ENCODE data around the gene INTS11. TPM values are rescaled to one million over a fixed set of nuclear protein-coding genes. Genes with fewer than 3 reads are reported as not detected.

Gene INTS11
- total and polyA plus RNA-seq, 7 experiments from 2014 or later = 62.8 to 187 (median 134) TPM

GRCh38 chr1:1331068-1331965 is 6.9 kb upstream of the INTS11 start, which contains the start of gene TAS1R3:
TSS of gene TAS1R3 (plus strand) at chr1:1331280. CDS start at chr1:1331346, 66 bp downstream.
- peaks cover 0 to 5% of the 10 kb centered on the region in 2 donors for H3K4me1 ChIP-seq (ENCODE audit: control insufficient read depth in 2 of 2, insufficient read depth in 2 of 2, low read length in 2 of 2)
- H3K4me3 Mint-ChIP-seq = peak within 1 kb of the TSS in 1 of 10 donors; percentile 53
- H3K27ac Mint-ChIP-seq = no peak within 1 kb of the TSS
- DNase-seq (no peak), ATAC-seq (no peak)
- no peaks in the 10 kb centered on the region for H3K9me3 Mint-ChIP-seq
- no peaks in the 10 kb centered on the region for H3K27me3 Mint-ChIP-seq
- no peak within 1 kb of the TSS for H3K4me3 ChIP-seq (ENCODE audit: low read length)
- H3K9me3 ChIP-seq (ENCODE audit: control insufficient read depth in 2 of 3, low read length in 3 of 3) = no peaks in the 10 kb centered on the region
- intact Hi-C loops (cut with micrococcal nuclease) = no loop called here
- POLR2A ChIA-PET = no interaction called here
- H3K4me1 Mint-ChIP-seq = peaks cover 0 to 14% (median 6%) of the 10 kb centered on the region in 7 donors
- no peaks in the 10 kb centered on the region for H3K27me3 ChIP-seq (ENCODE audit: control insufficient read depth in 2 of 2, insufficient read depth in 2 of 2, low read length in 2 of 2)
- CTCF ChIA-PET = interaction anchor here (1.8 kb wide), 1 partner anchor 40 kb away, joined by 4 read pairs; no protein-coding TSS in a partner anchor
- H3K36me3 ChIP-seq (ENCODE audit: control insufficient read depth in 2 of 3, insufficient read depth in 3 of 3, low read length in 3 of 3) = peaks cover 0 to 23% (median 0%) of the 10 kb centered on the region in 3 experiments
- no peak within 1 kb of the TSS for H3K27ac ChIP-seq (ENCODE audit: low read depth, low read length)
- H3K36me3 Mint-ChIP-seq = peaks cover 0 to 5% (median 0%) of the 10 kb centered on the region in 5 donors

- no peak for ATAC-seq
- Histone ChIP-seq H3K4me1 (ENCODE audit: control insufficient read depth in 2 of 2, insufficient read depth in 2 of 2, low read length in 2 of 2) (peaks cover 8 to 13% of the 10 kb centered on the region in 2 donors), H3K9me3 (ENCODE audit: control insufficient read depth in 2 of 3, low read length in 3 of 3) (no peaks in the 10 kb centered on the region), H3K27ac (ENCODE audit: low read depth, low read length) (no peak overlapping the region), H3K4me3 (ENCODE audit: low read length) (no peak overlapping the region), H3K36me3 (ENCODE audit: control insufficient read depth in 2 of 3, insufficient read depth in 3 of 3, low read length in 3 of 3) (peaks cover 0 to 23% (median 0%) of the 10 kb centered on the region in 3 experiments), H3K27me3 (ENCODE audit: control insufficient read depth in 2 of 2, insufficient read depth in 2 of 2, low read length in 2 of 2) (no peaks in the 10 kb centered on the region)
- ChIA-PET CTCF (interaction anchor here (0.5 to 1.8 kb wide), 2 partner anchors 10 to 41 kb away, joined by 3 to 4 read pairs; no protein-coding TSS in a partner anchor), POLR2A (no interaction called here)
- Mint-ChIP-seq H3K36me3 (peaks cover 0 to 7% (median 0%) of the 10 kb centered on the region in 5 donors), H3K9me3 (no peaks in the 10 kb centered on the region), H3K4me1 (peaks cover 0 to 22% (median 13%) of the 10 kb centered on the region in 7 donors), H3K27ac (no peak overlapping the region), H3K4me3 (no peak overlapping the region), H3K27me3 (no peaks in the 10 kb centered on the region)
- DNase-seq = no peak
- intact Hi-C loops (cut with micrococcal nuclease) = no loop called here
Measured at GRCh38 chr1:1330366-1331067, 6.1 kb upstream of the INTS11 start.

GRCh38 chr1:1329304-1330210 is 5.1 kb upstream of the INTS11 start:
- H3K27ac Mint-ChIP-seq = no peak overlapping the region
- no peak overlapping the region for H3K4me3 ChIP-seq (ENCODE audit: low read length)
- no peaks in the 10 kb centered on the region for H3K27me3 ChIP-seq (ENCODE audit: control insufficient read depth in 2 of 2, insufficient read depth in 2 of 2, low read length in 2 of 2)
- H3K27me3 Mint-ChIP-seq = no peaks in the 10 kb centered on the region
- intact Hi-C loops (cut with micrococcal nuclease) = no loop called here
- H3K36me3 Mint-ChIP-seq = peaks cover 0 to 7% (median 0%) of the 10 kb centered on the region in 5 donors
- H3K36me3 ChIP-seq (ENCODE audit: control insufficient read depth in 2 of 3, insufficient read depth in 3 of 3, low read length in 3 of 3) = peaks cover 0 to 23% (median 0%) of the 10 kb centered on the region in 3 experiments
- H3K27ac ChIP-seq (ENCODE audit: low read depth, low read length) = no peak overlapping the region
- no peaks in the 10 kb centered on the region for H3K9me3 ChIP-seq (ENCODE audit: control insufficient read depth in 2 of 3, low read length in 3 of 3)
- H3K4me3 Mint-ChIP-seq = peak overlapping the region in 3 of 10 donors; percentile 16 to 53 (median 52)
- ATAC-seq = no peak
- ChIA-PET POLR2A (interaction anchor here (0.6 kb wide), 1 partner anchor 15 kb away, joined by 3 read pairs; no protein-coding TSS in a partner anchor), CTCF (interaction anchor here (1.8 kb wide), 1 partner anchor 42 kb away, joined by 4 read pairs; no protein-coding TSS in a partner anchor)
- DNase-seq = no peak
- peaks cover 0 to 25% (median 16%) of the 10 kb centered on the region in 7 donors for H3K4me1 Mint-ChIP-seq
- H3K9me3 Mint-ChIP-seq = no peaks in the 10 kb centered on the region
- peaks cover 12 to 19% of the 10 kb centered on the region in 2 donors for H3K4me1 ChIP-seq (ENCODE audit: control insufficient read depth in 2 of 2, insufficient read depth in 2 of 2, low read length in 2 of 2)

GRCh38 chr1:1328254-1328653 is 3.8 kb upstream of the INTS11 start:
- H3K4me3 ChIP-seq (ENCODE audit: low read length) = no peak overlapping the region
- DNase-seq (no peak), ATAC-seq (no peak)
- no peaks in the 10 kb centered on the region for H3K9me3 ChIP-seq (ENCODE audit: control insufficient read depth in 2 of 3, low read length in 3 of 3)
- peaks cover 0 to 7% (median 0%) of the 10 kb centered on the region in 5 donors for H3K36me3 Mint-ChIP-seq
- H3K4me1 ChIP-seq (ENCODE audit: control insufficient read depth in 2 of 2, insufficient read depth in 2 of 2, low read length in 2 of 2) = peaks cover 15 to 22% of the 10 kb centered on the region in 2 donors
- POLR2A ChIA-PET = no interaction called here
- peaks cover 0 to 27% (median 0%) of the 10 kb centered on the region in 3 experiments for H3K36me3 ChIP-seq (ENCODE audit: control insufficient read depth in 2 of 3, insufficient read depth in 3 of 3, low read length in 3 of 3)
- no peaks in the 10 kb centered on the region for H3K27me3 ChIP-seq (ENCODE audit: control insufficient read depth in 2 of 2, insufficient read depth in 2 of 2, low read length in 2 of 2)
- H3K4me1 Mint-ChIP-seq = peaks cover 5 to 31% (median 22%) of the 10 kb centered on the region in 7 donors
- H3K27me3 Mint-ChIP-seq = no peaks in the 10 kb centered on the region
- no peak overlapping the region for H3K27ac ChIP-seq (ENCODE audit: low read depth, low read length)
- no peak overlapping the region for H3K4me3 Mint-ChIP-seq
- intact Hi-C loops (cut with micrococcal nuclease) = no loop called here
- no peaks in the 10 kb centered on the region for H3K9me3 Mint-ChIP-seq
- CTCF ChIA-PET = no interaction called here
- no peak overlapping the region for H3K27ac Mint-ChIP-seq

- intact Hi-C loops (cut with micrococcal nuclease) = no loop called here
- Mint-ChIP-seq H3K4me3 (peak overlapping the region in 4 of 10 donors; percentile 23 to 92 (median 56)), H3K27ac (no peak overlapping the region), H3K36me3 (peaks cover 0 to 7% (median 0%) of the 10 kb centered on the region in 5 donors), H3K9me3 (peaks cover 0 to under 1% (median 0%) of the 10 kb centered on the region in 11 donors), H3K27me3 (no peaks in the 10 kb centered on the region), H3K4me1 (peaks cover 7 to 41% (median 26%) of the 10 kb centered on the region in 7 donors)
- Histone ChIP-seq H3K9me3 (ENCODE audit: control insufficient read depth in 2 of 3, low read length in 3 of 3) (no peaks in the 10 kb centered on the region), H3K4me1 (ENCODE audit: control insufficient read depth in 2 of 2, insufficient read depth in 2 of 2, low read length in 2 of 2) (peaks cover 18 to 28% of the 10 kb centered on the region in 2 donors), H3K27ac (ENCODE audit: low read depth, low read length) (no peak overlapping the region), H3K4me3 (ENCODE audit: low read length) (no peak overlapping the region), H3K27me3 (ENCODE audit: control insufficient read depth in 2 of 2, insufficient read depth in 2 of 2, low read length in 2 of 2) (no peaks in the 10 kb centered on the region), H3K36me3 (ENCODE audit: control insufficient read depth in 2 of 3, insufficient read depth in 3 of 3, low read length in 3 of 3) (peaks cover 0 to 27% (median 0%) of the 10 kb centered on the region in 3 experiments)
- no peak for ATAC-seq
- no peak for DNase-seq
- POLR2A ChIA-PET = interaction anchor here (2.1 kb wide), 1 partner anchor 21 kb away, joined by 6 read pairs; no protein-coding TSS in a partner anchor
- CTCF ChIA-PET = no interaction called here
Measured at GRCh38 chr1:1327291-1327690, 2.8 kb upstream of the INTS11 start.

Data from naive thymus-derived CD4-positive, alpha-beta T cell (primary cell).